ENCODE measurements around the gene ROCK2. TPM values are rescaled to one million over a fixed set of nuclear protein-coding genes. Genes with fewer than 3 reads are reported as not detected.
"Not testable (repeated sequence)": the region's sequence is repeated elsewhere in the genome, so short reads cannot be mapped to it uniquely, and the experiment has no call there.

Gene ROCK2
- total RNA-seq, 2 donors from 2014 or later = 85.8 to 96.6 TPM

GRCh38 chr2:11263177-11263576 lies 81.3 kb downstream of the ROCK2 start:
- Histone ChIP-seq H3K36me3 (no peaks in the 10 kb centered on the region), H3K4me3 (no peak overlapping the region), H3K27ac (no peak overlapping the region), H3K27me3 (replicated peaks; ENCODE audit: insufficient read depth) (no peaks in the 10 kb centered on the region), H3K4me1 (ENCODE audit: control insufficient read depth in 1 of 2, low read depth in 2 of 2) (peaks cover 2 to 13% of the 10 kb centered on the region in 2 donors), H3K9me3 (no peaks in the 10 kb centered on the region)
- DNase-seq (ENCODE audit: low spot score) = no peak
- no peak for ATAC-seq (ENCODE audit: insufficient number of reproducible peaks, low FRiP score, low read depth)
- no peak for TF ChIP-seq CTCF (IDR thresholded peaks at IDR 0.05)

- H3K4me1 ChIP-seq (ENCODE audit: control insufficient read depth in 1 of 2, low read depth in 2 of 2) = peaks cover 2 to 13% of the 10 kb centered on the region in 2 donors
- not testable (repeated sequence) for H3K4me3 ChIP-seq; H3K27ac ChIP-seq; ATAC-seq (ENCODE audit: insufficient number of reproducible peaks, low FRiP score, low read depth); DNase-seq (ENCODE audit: low spot score); H3K36me3 ChIP-seq; H3K9me3 ChIP-seq; H3K27me3 ChIP-seq (replicated peaks; ENCODE audit: insufficient read depth)
Measured at GRCh38 chr2:11262438-11262837, 82.0 kb downstream of the ROCK2 start.

- H3K4me1 ChIP-seq (ENCODE audit: control insufficient read depth in 1 of 2, low read depth in 2 of 2); H3K36me3 ChIP-seq; H3K27ac ChIP-seq; ATAC-seq (ENCODE audit: insufficient number of reproducible peaks, low FRiP score, low read depth); H3K27me3 ChIP-seq (replicated peaks; ENCODE audit: insufficient read depth); DNase-seq (ENCODE audit: low spot score); H3K4me3 ChIP-seq; H3K9me3 ChIP-seq: not testable (repeated sequence)
Measured at GRCh38 chr2:11261564-11261963, 82.9 kb downstream of the ROCK2 start.

- no peaks in the 10 kb centered on the region for H3K36me3 ChIP-seq
- no peaks in the 10 kb centered on the region for H3K9me3 ChIP-seq
- H3K27me3 ChIP-seq (replicated peaks; ENCODE audit: insufficient read depth) = no peaks in the 10 kb centered on the region
- DNase-seq (ENCODE audit: low spot score) = no peak
- TF ChIP-seq CTCF (IDR thresholded peaks at IDR 0.05) = no peak
- peaks cover 2 to 9% of the 10 kb centered on the region in 2 donors for H3K4me1 ChIP-seq (ENCODE audit: control insufficient read depth in 1 of 2, low read depth in 2 of 2)
- no peak for ATAC-seq (ENCODE audit: insufficient number of reproducible peaks, low FRiP score, low read depth)
- H3K27ac ChIP-seq = no peak overlapping the region
- H3K4me3 ChIP-seq = no peak overlapping the region
Measured at GRCh38 chr2:11260979-11261378, 83.5 kb downstream of the ROCK2 start.

DNA sequence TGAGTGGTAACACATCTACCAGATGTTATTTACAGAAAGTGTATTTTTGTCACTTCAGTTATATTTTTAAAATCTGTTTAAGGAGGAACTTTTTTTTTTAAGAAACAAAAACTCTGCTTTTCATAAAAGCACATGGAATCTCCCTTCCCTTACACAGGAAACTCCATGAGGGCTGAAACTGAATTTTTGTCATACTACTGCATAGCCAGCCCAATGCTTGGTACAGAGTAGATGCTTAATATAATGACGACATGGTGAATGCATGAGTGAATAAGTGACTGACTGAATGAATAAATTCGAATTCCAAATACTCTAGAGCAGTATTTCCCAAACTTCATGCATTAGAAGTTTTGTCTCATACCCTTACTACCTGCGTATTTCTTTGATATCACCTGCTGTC lies 86.5 kb downstream of the ROCK2 start:
- Histone ChIP-seq H3K36me3 (no peaks in the 10 kb centered on the region), H3K9me3 (no peaks in the 10 kb centered on the region), H3K4me1 (ENCODE audit: control insufficient read depth in 1 of 2, low read depth in 2 of 2) (peaks cover 0 to 2% of the 10 kb centered on the region in 2 donors), H3K27ac (no peak overlapping the region), H3K4me3 (no peak overlapping the region), H3K27me3 (replicated peaks; ENCODE audit: insufficient read depth) (no peaks in the 10 kb centered on the region)
- DNase-seq (ENCODE audit: low spot score) (no peak), ATAC-seq (ENCODE audit: insufficient number of reproducible peaks, low FRiP score, low read depth) (no peak)
- no peak for TF ChIP-seq CTCF (IDR thresholded peaks at IDR 0.05)

DNA sequence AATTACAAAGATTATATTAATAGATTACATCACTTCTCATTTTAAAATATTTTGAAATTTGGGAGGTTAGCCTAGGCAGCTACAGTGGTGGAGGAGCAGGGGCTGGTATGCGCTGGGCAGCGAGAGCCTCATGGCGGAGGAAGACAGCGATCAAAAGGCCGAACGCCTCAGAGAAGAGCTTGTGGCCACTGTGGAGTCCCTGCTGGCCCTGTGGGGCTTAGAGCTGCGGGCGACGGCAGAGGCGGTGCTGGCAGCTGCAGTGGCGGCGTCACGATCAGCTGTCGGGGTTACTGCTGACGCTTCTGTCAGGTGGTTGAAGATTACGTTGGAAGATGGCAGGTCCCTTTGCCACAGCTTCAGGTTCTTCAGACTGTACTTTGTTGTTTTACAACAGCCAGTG lies 87.4 kb downstream of the ROCK2 start:
- Histone ChIP-seq H3K27me3 (replicated peaks; ENCODE audit: insufficient read depth) (no peaks in the 10 kb centered on the region), H3K4me1 (ENCODE audit: control insufficient read depth in 1 of 2, low read depth in 2 of 2) (no peaks in the 10 kb centered on the region), H3K4me3 (no peak overlapping the region), H3K9me3 (no peaks in the 10 kb centered on the region), H3K36me3 (no peaks in the 10 kb centered on the region), H3K27ac (no peak overlapping the region)
- TF ChIP-seq CTCF (IDR thresholded peaks at IDR 0.05) = no peak
- no peak for DNase-seq (ENCODE audit: low spot score)
- ATAC-seq (ENCODE audit: insufficient number of reproducible peaks, low FRiP score, low read depth) = no peak

Data from thoracic aorta (tissue), 2 donors.